ENCODE data around the gene TMEM154.

Gene TMEM154

DNA sequence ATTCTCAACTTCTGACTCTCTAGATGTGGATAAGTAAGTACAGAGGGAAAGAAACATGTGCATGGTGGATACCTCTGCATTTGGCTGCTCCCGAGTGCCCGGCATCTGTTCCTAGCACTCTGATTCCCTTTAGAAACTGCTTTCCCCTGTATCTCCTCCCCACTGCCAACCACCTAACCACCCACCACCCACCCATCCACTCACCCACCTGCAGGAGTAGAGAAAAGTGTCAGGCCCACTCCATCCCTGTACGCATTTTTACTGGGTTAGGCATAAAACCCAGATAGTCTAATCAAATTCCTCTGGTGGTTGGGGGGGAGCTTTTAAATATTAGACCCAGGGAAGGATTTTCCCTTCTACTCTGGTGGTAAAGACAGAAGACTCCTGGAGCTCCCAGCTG, 63.0 kb downstream of the TMEM154 start:
- H3K27me3 ChIP-seq (ENCODE audit: insufficient read depth, low read length), result no peaks in the 10 kb centered on the region
- H3K36me3 ChIP-seq (ENCODE audit: insufficient read depth, low read depth, low read length), result no peaks in the 10 kb centered on the region
- no peaks in the 10 kb centered on the region for H3K9me3 ChIP-seq (ENCODE audit: insufficient read depth, low read depth, low read length)
- H3K9ac ChIP-seq (ENCODE audit: low read depth, low read length), result no peak overlapping the region
- H3K4me1 ChIP-seq (ENCODE audit: insufficient read depth, low read length), result no peaks in the 10 kb centered on the region
- H3K4me3 ChIP-seq (ENCODE audit: low read length), result no peak overlapping the region
- no peak overlapping the region for H3K27ac ChIP-seq (ENCODE audit: low read length)

- no peak overlapping the region for H3K27ac ChIP-seq (ENCODE audit: low read length)
- no peaks in the 10 kb centered on the region for H3K9me3 ChIP-seq (ENCODE audit: insufficient read depth, low read depth, low read length)
- peaks cover 9% of the 10 kb centered on the region; the same call in 1 of the 2 replicates for H3K4me1 ChIP-seq (ENCODE audit: insufficient read depth, low read length)
- no peak overlapping the region for H3K9ac ChIP-seq (ENCODE audit: low read depth, low read length)
- no peak overlapping the region for H3K4me3 ChIP-seq (ENCODE audit: low read length)
- no peaks in the 10 kb centered on the region for H3K36me3 ChIP-seq (ENCODE audit: insufficient read depth, low read depth, low read length)
- H3K27me3 ChIP-seq (ENCODE audit: insufficient read depth, low read length), result no peaks in the 10 kb centered on the region
These were observed 65.7 kb downstream of the TMEM154 start for GRCh38 chr4:152613841-152614721.

- Histone ChIP-seq H3K9ac (ENCODE audit: low read depth, low read length) (no peak overlapping the region), H3K9me3 (ENCODE audit: insufficient read depth, low read depth, low read length) (no peaks in the 10 kb centered on the region), H3K4me3 (ENCODE audit: low read length) (no peak overlapping the region), H3K27me3 (ENCODE audit: insufficient read depth, low read length) (no peaks in the 10 kb centered on the region), H3K36me3 (ENCODE audit: insufficient read depth, low read depth, low read length) (no peaks in the 10 kb centered on the region), H3K27ac (ENCODE audit: low read length) (no peak overlapping the region), H3K4me1 (ENCODE audit: insufficient read depth, low read length) (peaks cover 9% of the 10 kb centered on the region; the same call in 1 of the 2 replicates)
These were observed 66.4 kb downstream of the TMEM154 start for GRCh38 chr4:152613351-152613750.

GRCh38 chr4:152610131-152610530, 69.7 kb downstream of the TMEM154 start:
- Histone ChIP-seq H3K4me3 (ENCODE audit: low read length) (no peak overlapping the region), H3K9me3 (ENCODE audit: insufficient read depth, low read depth, low read length) (no peaks in the 10 kb centered on the region), H3K27me3 (ENCODE audit: insufficient read depth, low read length) (no peaks in the 10 kb centered on the region), H3K27ac (ENCODE audit: low read length) (no peak overlapping the region), H3K4me1 (ENCODE audit: insufficient read depth, low read length) (peaks cover 20% of the 10 kb centered on the region; the same call in 1 of the 2 replicates), H3K9ac (ENCODE audit: low read depth, low read length) (no peak overlapping the region), H3K36me3 (ENCODE audit: insufficient read depth, low read depth, low read length) (no peaks in the 10 kb centered on the region)

DNA sequence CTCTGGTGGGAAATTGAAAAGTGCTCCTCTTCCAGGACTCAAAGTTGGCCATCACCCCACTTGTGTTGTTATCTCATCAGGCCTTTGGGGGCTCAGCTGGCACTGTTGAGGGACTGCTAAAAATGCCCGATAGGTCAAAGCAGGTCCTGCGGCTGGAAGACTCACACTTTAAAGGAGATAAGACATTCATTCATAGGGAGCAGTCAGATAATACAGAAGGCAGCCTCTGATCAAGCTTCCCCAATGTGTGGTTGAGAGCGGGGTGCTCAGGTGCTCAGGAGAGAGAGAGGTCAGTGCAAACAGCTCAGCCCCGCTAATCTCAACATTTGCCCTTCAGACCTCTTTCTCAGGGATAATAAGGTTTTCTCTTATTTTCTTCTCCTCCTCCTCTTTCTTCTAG, 70.3 kb downstream of the TMEM154 start:
- Histone ChIP-seq H3K27ac (ENCODE audit: low read length) (no peak overlapping the region), H3K27me3 (ENCODE audit: insufficient read depth, low read length) (no peaks in the 10 kb centered on the region), H3K4me3 (ENCODE audit: low read length) (no peak overlapping the region), H3K4me1 (ENCODE audit: insufficient read depth, low read length) (peaks cover 24% of the 10 kb centered on the region; the same call in 1 of the 2 replicates), H3K9me3 (ENCODE audit: insufficient read depth, low read depth, low read length) (no peaks in the 10 kb centered on the region), H3K36me3 (ENCODE audit: insufficient read depth, low read depth, low read length) (no peaks in the 10 kb centered on the region), H3K9ac (ENCODE audit: low read depth, low read length) (no peak overlapping the region)

DNA sequence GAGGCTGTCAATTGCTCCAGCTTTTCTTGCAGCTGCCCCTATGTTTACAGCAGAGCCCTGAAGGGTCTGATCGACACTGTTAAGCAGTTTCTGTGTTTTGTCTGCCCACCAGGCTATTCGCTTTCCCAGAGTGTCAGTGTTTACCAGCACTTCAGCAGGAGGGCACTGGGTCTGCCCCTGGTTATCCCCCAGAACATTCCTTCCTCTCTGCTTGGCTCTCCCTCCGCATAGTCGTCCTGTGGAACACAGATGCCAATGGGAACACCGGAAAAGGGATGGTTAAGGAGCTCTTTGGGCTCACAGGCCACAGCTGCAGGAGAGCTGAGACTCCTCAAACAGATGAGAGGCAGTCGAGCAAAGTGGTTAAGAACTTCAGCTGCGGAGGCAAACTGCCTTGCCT, 72.6 kb downstream of the TMEM154 start:
- Histone ChIP-seq H3K9ac (ENCODE audit: low read depth, low read length) (no peak overlapping the region), H3K27ac (ENCODE audit: low read length) (no peak overlapping the region), H3K4me1 (ENCODE audit: insufficient read depth, low read length) (peaks cover 24% of the 10 kb centered on the region; the same call in 1 of the 2 replicates), H3K4me3 (ENCODE audit: low read length) (no peak overlapping the region), H3K9me3 (ENCODE audit: insufficient read depth, low read depth, low read length) (no peaks in the 10 kb centered on the region; the same call in 1 of the 2 replicates), H3K36me3 (ENCODE audit: insufficient read depth, low read depth, low read length) (no peaks in the 10 kb centered on the region), H3K27me3 (ENCODE audit: insufficient read depth, low read length) (no peaks in the 10 kb centered on the region)

GRCh38 chr4:152606753-152607152, 73.0 kb downstream of the TMEM154 start:
- Histone ChIP-seq H3K9me3 (ENCODE audit: insufficient read depth, low read depth, low read length) (no peaks in the 10 kb centered on the region; the same call in 1 of the 2 replicates), H3K27me3 (ENCODE audit: insufficient read depth, low read length) (no peaks in the 10 kb centered on the region), H3K36me3 (ENCODE audit: insufficient read depth, low read depth, low read length) (no peaks in the 10 kb centered on the region), H3K4me3 (ENCODE audit: low read length) (no peak overlapping the region), H3K4me1 (ENCODE audit: insufficient read depth, low read length) (peaks cover 24% of the 10 kb centered on the region; the same call in 1 of the 2 replicates), H3K9ac (ENCODE audit: low read depth, low read length) (no peak overlapping the region), H3K27ac (ENCODE audit: low read length) (no peak overlapping the region)

DNA sequence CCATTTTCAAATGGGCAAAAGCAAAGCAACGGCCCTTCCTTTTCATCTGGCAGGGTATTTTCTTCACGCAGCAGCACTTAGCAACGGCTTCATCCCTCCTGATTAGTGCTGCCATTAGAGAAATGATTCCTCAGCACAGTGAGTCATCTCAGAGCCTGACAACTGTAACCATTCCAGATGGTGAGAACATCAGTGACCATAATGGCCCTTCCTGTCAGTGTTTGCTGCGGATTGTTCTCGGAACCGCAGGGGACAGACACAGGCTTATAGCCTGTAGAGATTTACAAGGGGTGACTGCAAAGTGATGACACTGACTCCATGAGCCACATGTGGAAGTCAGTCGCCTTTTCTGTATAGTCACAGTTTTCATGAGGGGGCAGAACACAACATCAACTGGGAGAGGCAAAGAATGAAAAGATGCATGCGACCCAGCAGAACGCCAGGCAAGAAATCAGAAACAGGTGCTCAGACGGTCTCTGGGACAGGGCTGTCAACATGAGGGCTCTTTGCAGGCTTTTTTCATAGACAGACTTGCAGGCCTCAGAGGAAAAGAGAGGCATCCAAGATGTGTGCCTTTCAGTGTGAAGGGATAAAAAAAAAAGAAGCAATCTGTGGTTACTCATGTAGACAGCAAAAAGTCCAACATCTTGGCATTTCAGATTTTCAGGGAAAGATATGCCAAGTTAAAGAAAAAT, 74.0 kb downstream of the TMEM154 start:
- Histone ChIP-seq H3K4me1 (ENCODE audit: insufficient read depth, low read length) (peaks cover 24% of the 10 kb centered on the region; the same call in 1 of the 2 replicates), H3K9me3 (ENCODE audit: insufficient read depth, low read depth, low read length) (no peaks in the 10 kb centered on the region; the same call in 1 of the 2 replicates), H3K9ac (ENCODE audit: low read depth, low read length) (no peak overlapping the region), H3K27ac (ENCODE audit: low read length) (no peak overlapping the region), H3K27me3 (ENCODE audit: insufficient read depth, low read length) (no peaks in the 10 kb centered on the region), H3K4me3 (ENCODE audit: low read length) (no peak overlapping the region), H3K36me3 (ENCODE audit: insufficient read depth, low read depth, low read length) (no peaks in the 10 kb centered on the region)

DNA sequence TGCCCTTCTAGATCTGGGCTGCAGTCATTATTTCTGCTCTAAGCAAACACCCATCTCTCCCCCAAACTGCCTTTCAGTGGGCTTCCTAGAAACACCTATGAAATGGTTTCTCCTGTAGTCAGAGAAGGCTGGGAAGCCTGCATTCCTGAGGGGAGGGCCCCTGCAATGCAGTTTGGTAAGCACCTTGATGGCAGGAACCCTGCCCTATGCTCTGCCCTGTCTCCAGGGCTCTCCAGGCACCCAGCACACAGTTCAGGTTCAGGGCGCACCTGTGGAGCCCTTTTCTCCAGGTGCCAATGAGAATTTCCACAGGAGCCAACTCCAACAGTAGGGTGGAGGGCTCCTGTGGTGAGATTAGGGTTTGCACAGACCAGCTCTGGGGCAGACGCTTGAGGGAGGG, 74.8 kb downstream of the TMEM154 start:
- Histone ChIP-seq H3K4me1 (ENCODE audit: insufficient read depth, low read length) (peaks cover 18% of the 10 kb centered on the region; the same call in 1 of the 2 replicates), H3K36me3 (ENCODE audit: insufficient read depth, low read depth, low read length) (no peaks in the 10 kb centered on the region), H3K27me3 (ENCODE audit: insufficient read depth, low read length) (no peaks in the 10 kb centered on the region), H3K9me3 (ENCODE audit: insufficient read depth, low read depth, low read length) (no peaks in the 10 kb centered on the region; the same call in 1 of the 2 replicates), H3K4me3 (ENCODE audit: low read length) (no peak overlapping the region), H3K27ac (ENCODE audit: low read length) (no peak overlapping the region), H3K9ac (ENCODE audit: low read depth, low read length) (no peak overlapping the region)

GRCh38 chr4:152601156-152601555, 78.6 kb downstream of the TMEM154 start:
- no peaks in the 10 kb centered on the region; the same call in 1 of the 2 replicates for H3K9me3 ChIP-seq (ENCODE audit: insufficient read depth, low read depth, low read length)
- H3K4me3 ChIP-seq (ENCODE audit: low read length), result no peak overlapping the region
- no peaks in the 10 kb centered on the region for H3K27me3 ChIP-seq (ENCODE audit: insufficient read depth, low read length)
- no peak overlapping the region for H3K9ac ChIP-seq (ENCODE audit: low read depth, low read length)
- H3K4me1 ChIP-seq (ENCODE audit: insufficient read depth, low read length), result peaks cover 12% of the 10 kb centered on the region; the same call in 1 of the 2 replicates
- no peaks in the 10 kb centered on the region for H3K36me3 ChIP-seq (ENCODE audit: insufficient read depth, low read depth, low read length)
- no peak overlapping the region for H3K27ac ChIP-seq (ENCODE audit: low read length)

GRCh38 chr4:152599636-152600035, 80.2 kb downstream of the TMEM154 start:
- Histone ChIP-seq H3K4me3 (ENCODE audit: low read length) (no peak overlapping the region), H3K36me3 (ENCODE audit: insufficient read depth, low read depth, low read length) (no peaks in the 10 kb centered on the region), H3K4me1 (ENCODE audit: insufficient read depth, low read length) (no peaks in the 10 kb centered on the region; the same call in 1 of the 2 replicates), H3K27me3 (ENCODE audit: insufficient read depth, low read length) (no peaks in the 10 kb centered on the region), H3K27ac (ENCODE audit: low read length) (no peak overlapping the region), H3K9me3 (ENCODE audit: insufficient read depth, low read depth, low read length) (no peaks in the 10 kb centered on the region; the same call in 1 of the 2 replicates), H3K9ac (ENCODE audit: low read depth, low read length) (no peak overlapping the region)
